Cardiac muscle cell (in vitro differentiated cells and primary cell): ENCODE measurements around the gene FOXJ2. TPM values are rescaled to one million over a fixed set of nuclear protein-coding genes. Genes with fewer than 3 reads are reported as not detected.
A peak's percentile ranks its signal among the peaks of the same experiment; 100 is the strongest.

Experiments used
- DNase-seq, 2 donors: peaks; one replicate each; pipeline versions ENCODE4 v3.0.0 to v3.0.0-alpha.2; 2010 to 2017; ENCODE audit warnings: low read depth in 1 of 2, low spot score in 1 of 2
- H3K27ac ChIP-seq: fragments of 200-600 bp; sonication (generic); 2 replicates; pipeline ENCODE4 v1.5.1; 2016
- H3K27me3 ChIP-seq: fragments of 200-600 bp; sonication (generic); 2 replicates; pipeline ENCODE4 v1.6.0; 2016; ENCODE audit warnings: control low read depth
- H3K36me3 ChIP-seq: fragments of 200-600 bp; sonication (generic); 2 replicates; pipeline ENCODE4 v1.5.1; 2016; ENCODE audit warnings: control low read depth
- H3K4me1 ChIP-seq: fragments of 200-600 bp; sonication (generic); 2 replicates; pipeline ENCODE4 v1.8.1; 2017; ENCODE audit warnings: low read depth, mild to moderate bottlenecking, mixed run types
- H3K4me3 ChIP-seq: fragments of 200-600 bp; sonication (generic); 2 replicates; pipeline ENCODE4 v1.5.1; 2016; ENCODE audit warnings: mild to moderate bottlenecking
- H3K9me3 ChIP-seq: fragments of 200-600 bp; sonication (generic); 2 replicates; pipeline ENCODE4 v1.5.1; 2017; ENCODE audit warnings: low read depth, mild to moderate bottlenecking, control low read depth
- polyA plus RNA-seq: library from polyadenylated mRNA; unstranded; fragments of >200 nt; fragmentation: Nextera tagmentation; extraction: Ambion mirVana; gene quantifications from 2 replicates; pipeline ENCODE4 v1.2.1, GENCODE V29; 2016
- total RNA-seq: library from RNA; depleted of rRNA; stranded (reverse); fragments of >200 nt; gene quantifications from 2 replicates; pipeline ENCODE4 v1.2.3, GENCODE V29; 2016
- TF ChIP-seq, protein P1 (sequence below): IDR thresholded peaks from 2 replicates; pipeline ENCODE4 v1.5.1; 2012; ENCODE audit warnings: low read depth, mild to moderate bottlenecking, low read length

The FOXJ2 gene
- total and polyA plus RNA-seq, 2 experiments from 2014 or later: 24.1 to 26.6 TPM

DNA sequence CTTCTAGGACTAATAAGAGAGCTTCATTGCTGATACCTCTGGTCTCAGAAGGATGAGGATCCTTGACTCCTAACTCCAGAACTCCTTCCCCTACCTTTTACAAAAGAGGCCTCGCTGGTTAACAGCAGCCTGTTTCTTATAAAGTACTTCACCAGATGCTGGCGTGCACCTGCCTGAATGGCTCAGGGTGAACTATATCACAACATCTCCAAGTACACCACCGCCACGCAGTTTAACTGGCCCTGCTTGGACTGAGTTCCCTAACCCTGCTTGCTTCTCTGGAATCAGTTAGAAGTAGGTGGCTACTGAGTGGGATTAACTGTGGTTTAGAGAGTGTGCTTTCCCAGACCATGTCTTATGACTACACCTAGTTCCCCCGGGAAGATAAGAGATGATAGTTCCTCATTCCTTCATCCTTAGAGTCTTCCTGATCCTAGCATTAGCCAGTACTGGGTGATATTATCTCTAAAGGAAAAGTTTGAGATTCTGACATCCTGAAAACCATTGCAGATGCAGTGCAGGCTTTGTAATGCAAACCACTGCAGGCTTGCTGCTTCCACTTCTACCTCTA lies 3.0 kb downstream of the FOXJ2 start:
- Histone ChIP-seq H3K27me3 (no peaks in the 10 kb centered on the region), H3K4me1 (peaks cover 57% of the 10 kb centered on the region), H3K36me3 (no peaks in the 10 kb centered on the region), H3K27ac (peak overlapping the region; percentile 96), H3K4me3 (peak overlapping the region; percentile 1), H3K9me3 (no peaks in the 10 kb centered on the region)
- TF ChIP-seq, protein P1, sequence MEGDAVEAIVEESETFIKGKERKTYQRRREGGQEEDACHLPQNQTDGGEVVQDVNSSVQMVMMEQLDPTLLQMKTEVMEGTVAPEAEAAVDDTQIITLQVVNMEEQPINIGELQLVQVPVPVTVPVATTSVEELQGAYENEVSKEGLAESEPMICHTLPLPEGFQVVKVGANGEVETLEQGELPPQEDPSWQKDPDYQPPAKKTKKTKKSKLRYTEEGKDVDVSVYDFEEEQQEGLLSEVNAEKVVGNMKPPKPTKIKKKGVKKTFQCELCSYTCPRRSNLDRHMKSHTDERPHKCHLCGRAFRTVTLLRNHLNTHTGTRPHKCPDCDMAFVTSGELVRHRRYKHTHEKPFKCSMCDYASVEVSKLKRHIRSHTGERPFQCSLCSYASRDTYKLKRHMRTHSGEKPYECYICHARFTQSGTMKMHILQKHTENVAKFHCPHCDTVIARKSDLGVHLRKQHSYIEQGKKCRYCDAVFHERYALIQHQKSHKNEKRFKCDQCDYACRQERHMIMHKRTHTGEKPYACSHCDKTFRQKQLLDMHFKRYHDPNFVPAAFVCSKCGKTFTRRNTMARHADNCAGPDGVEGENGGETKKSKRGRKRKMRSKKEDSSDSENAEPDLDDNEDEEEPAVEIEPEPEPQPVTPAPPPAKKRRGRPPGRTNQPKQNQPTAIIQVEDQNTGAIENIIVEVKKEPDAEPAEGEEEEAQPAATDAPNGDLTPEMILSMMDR: no peak
- DNase-seq: no peak

DNA sequence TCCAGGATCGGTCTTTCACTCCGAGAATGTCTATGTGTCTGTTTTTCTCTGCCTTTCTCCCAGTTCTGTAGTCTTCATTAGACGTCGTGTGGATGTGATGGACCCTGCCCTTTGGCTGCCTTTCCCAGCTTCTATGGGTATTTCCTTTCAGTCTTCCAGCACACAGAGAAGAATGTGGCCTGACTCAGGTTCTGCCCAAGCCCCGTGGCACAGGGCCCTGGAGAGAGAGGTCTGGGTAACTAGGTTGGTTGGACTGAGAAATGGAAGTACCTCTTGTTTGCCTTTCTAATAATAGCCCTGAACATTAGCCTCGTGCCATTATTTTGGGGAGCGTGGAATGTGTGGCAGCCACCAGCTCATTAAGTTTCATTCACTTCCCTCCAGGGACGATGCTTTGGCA lies 3.8 kb downstream of the FOXJ2 start:
- no peaks in the 10 kb centered on the region for H3K9me3 ChIP-seq

DNA sequence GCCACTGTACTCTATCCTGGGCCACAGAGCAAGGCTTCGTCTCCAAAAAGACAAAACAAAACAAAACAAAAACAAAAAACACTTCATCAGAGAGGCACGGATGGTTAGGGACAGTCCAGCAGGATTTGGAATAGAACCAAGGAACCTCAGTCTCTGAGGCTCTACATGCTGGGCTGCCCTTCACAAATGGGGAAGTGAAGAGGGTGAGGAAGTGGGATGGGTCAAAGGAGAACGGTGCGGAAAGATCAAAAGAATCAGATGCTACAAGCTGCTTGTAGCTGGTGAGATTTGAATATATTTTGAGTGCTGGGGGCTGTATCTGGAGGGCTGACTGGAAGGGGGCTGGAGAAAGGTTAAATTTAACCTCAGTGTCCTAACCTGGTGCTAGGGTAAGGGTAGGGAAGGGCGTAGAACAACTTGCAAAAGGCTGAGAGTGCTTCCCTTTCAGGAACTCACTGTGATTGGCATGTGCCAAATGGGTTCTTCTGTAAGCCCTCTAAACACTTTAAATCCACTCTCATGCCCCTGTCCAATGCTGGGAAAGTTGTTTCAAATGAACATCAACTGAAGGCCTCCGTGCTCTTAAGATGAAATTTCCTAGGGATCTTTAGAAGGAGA lies 4.6 kb downstream of the FOXJ2 start:
- H3K27me3 ChIP-seq: no peaks in the 10 kb centered on the region
- peaks cover under 1% of the 10 kb centered on the region for H3K36me3 ChIP-seq
- no peak overlapping the region for H3K4me3 ChIP-seq
- peak in 1 of 2 donors; percentile 14 for DNase-seq
- peak overlapping the region; percentile 96 for H3K27ac ChIP-seq
- H3K4me1 ChIP-seq: peaks cover 57% of the 10 kb centered on the region
- no peaks in the 10 kb centered on the region for H3K9me3 ChIP-seq
- TF ChIP-seq, protein P1: no peak

More for the DNA sequence above, 3.8 kb downstream of the FOXJ2 start:
- peak overlapping the region; percentile 96 for H3K27ac ChIP-seq
- DNase-seq: no peak
- H3K4me3 ChIP-seq: peak overlapping the region; percentile 1
- H3K27me3 ChIP-seq: no peaks in the 10 kb centered on the region
- peaks cover 57% of the 10 kb centered on the region for H3K4me1 ChIP-seq
- H3K36me3 ChIP-seq: no peaks in the 10 kb centered on the region
- TF ChIP-seq, protein P1: no peak

DNA sequence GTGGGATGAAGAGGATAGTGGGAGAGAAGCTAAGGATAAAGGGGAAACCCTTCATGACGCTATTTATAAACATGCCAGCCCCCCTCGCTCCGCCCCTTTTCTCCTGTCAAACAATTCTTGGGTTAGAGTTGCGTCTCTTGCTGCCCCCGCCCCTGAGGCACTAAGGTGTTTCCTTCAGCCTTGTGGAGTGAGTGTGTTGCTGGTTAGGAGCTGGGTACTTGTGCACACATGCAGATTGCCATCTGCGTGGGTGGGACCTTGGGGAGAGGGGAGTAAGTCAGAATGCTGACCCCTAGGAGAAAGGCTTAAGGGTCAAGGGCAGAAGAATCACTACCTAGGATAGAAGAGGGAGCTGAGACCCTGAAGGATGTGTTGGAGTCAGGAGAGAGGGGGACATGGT lies 5.4 kb downstream of the FOXJ2 start:
- Histone ChIP-seq H3K4me1 (peaks cover 57% of the 10 kb centered on the region), H3K27me3 (no peaks in the 10 kb centered on the region), H3K4me3 (peak overlapping the region; percentile 17), H3K27ac (peak overlapping the region; percentile 96), H3K9me3 (no peaks in the 10 kb centered on the region), H3K36me3 (peaks cover 6% of the 10 kb centered on the region)
- peak in 1 of 2 donors; percentile 40 for DNase-seq
- TF ChIP-seq, protein P1: no peak

DNA sequence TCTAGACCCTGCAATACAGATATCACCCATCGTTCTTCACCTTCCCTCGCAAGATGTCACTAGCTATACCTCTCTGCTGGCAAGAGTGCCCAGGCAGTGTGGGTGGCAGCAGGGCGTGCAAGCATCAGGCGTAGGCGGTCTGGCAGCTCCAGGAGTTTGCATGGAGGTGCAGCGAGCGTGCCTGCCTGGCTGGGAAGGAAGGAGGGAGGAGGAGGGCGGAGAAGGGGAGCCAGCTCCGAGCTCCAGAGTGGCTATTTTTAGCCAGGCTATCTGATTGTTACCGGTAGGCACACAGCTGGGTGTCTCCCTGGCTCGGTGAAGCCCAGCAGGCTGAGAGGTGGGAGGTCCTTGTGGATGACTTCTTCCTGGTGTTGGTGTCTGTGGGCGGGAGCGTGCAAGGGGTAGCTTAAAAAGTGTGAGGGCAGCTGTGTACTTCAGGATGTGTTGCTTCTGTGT lies 6.2 kb downstream of the FOXJ2 start:
- H3K36me3 ChIP-seq: peaks cover 12% of the 10 kb centered on the region

More for the DNA sequence above, 6.2 kb downstream of the FOXJ2 start:
- H3K9me3 ChIP-seq: no peaks in the 10 kb centered on the region
- no peaks in the 10 kb centered on the region for H3K27me3 ChIP-seq
- H3K4me1 ChIP-seq: peaks cover 55% of the 10 kb centered on the region
- DNase-seq: peak; percentile 44 to 93
- TF ChIP-seq, protein P1: no peak
- H3K4me3 ChIP-seq: peak overlapping the region; percentile 17
- H3K27ac ChIP-seq: peak overlapping the region; percentile 96
